Tongue (tissue), 2 donors: ENCODE measurements around the gene CCDC106. TPM values are rescaled to one million over a fixed set of nuclear protein-coding genes. Genes with fewer than 3 reads are reported as not detected.

Experiments
- DNase-seq: peaks from one replicate; pipeline ENCODE4 v3.0.0-alpha.2; 2015
- total RNA-seq: library from RNA; depleted of rRNA; stranded (reverse); fragments of >200 nt; gene quantifications from one replicate; pipeline ENCODE4 v1.2.3, GENCODE V29; 2014

The CCDC106 gene
- total RNA-seq, 1 donor from 2014 or later: 8.6 TPM

- no peak for DNase-seq
Observed at GRCh38 chr19:55698256-55698655, 50.2 kb downstream of the CCDC106 start.

- no peak for DNase-seq
Observed at GRCh38 chr19:55699221-55699620, 51.2 kb downstream of the CCDC106 start.

- no peak for DNase-seq
Observed at GRCh38 chr19:55700813-55701212, 52.8 kb downstream of the CCDC106 start.

GRCh38 chr19:55702131-55702627 lies 54.2 kb downstream of the CCDC106 start:
- DNase-seq: no peak

Other genes starting within 250 kb of the CCDC106 start
- gene UBE2S, start 240.4 kb upstream of the CCDC106 start, total RNA-seq: 20.7 TPM
- gene SHISA7, start 204.9 kb upstream of the CCDC106 start, total RNA-seq: not detected
- 39.3 TPM for gene ISOC2, start 186.6 kb upstream of the CCDC106 start, total RNA-seq
- gene C19orf85, start 183.5 kb upstream of the CCDC106 start, total RNA-seq: not detected
- gene ZNF628, start 171.6 kb upstream of the CCDC106 start, total RNA-seq: 4.4 TPM
- gene NAT14, start 163.0 kb upstream of the CCDC106 start, total RNA-seq: 12.0 TPM
- 29.2 TPM for gene SSC5D, start 159.8 kb upstream of the CCDC106 start, total RNA-seq
- gene SBK2, start 111.1 kb upstream of the CCDC106 start, total RNA-seq: 10.2 TPM
- gene SBK3, start 102.7 kb upstream of the CCDC106 start, total RNA-seq: not detected
- 4.1 TPM for gene ZNF579, start 67.4 kb upstream of the CCDC106 start, total RNA-seq
- 5.9 TPM for gene FIZ1, start 48.7 kb upstream of the CCDC106 start, total RNA-seq
- 16.0 TPM for gene ZNF524, start 47.9 kb upstream of the CCDC106 start, total RNA-seq
- 5.0 TPM for gene ZNF865, start 42.6 kb upstream of the CCDC106 start, total RNA-seq
- gene ZNF784, start 23.6 kb upstream of the CCDC106 start, total RNA-seq: 9.8 TPM
- 4.4 TPM for gene ZNF580, start 7.2 kb upstream of the CCDC106 start, total RNA-seq
- 16.3 TPM for gene ZNF581, start 4.6 kb upstream of the CCDC106 start, total RNA-seq
- gene U2AF2, start 6.8 kb downstream of the CCDC106 start, total RNA-seq: 85.9 TPM
- gene EPN1, start 27.0 kb downstream of the CCDC106 start, total RNA-seq: 62.2 TPM
- gene NLRP9, start 90.2 kb downstream of the CCDC106 start, total RNA-seq: not detected
- 2.5 TPM for gene RFPL4A, start 110.9 kb downstream of the CCDC106 start, total RNA-seq
- not detected for gene RFPL4AL1, start 120.9 kb downstream of the CCDC106 start, total RNA-seq
- not detected for gene NLRP11, start 183.8 kb downstream of the CCDC106 start, total RNA-seq
- not detected for gene NLRP4, start 188.3 kb downstream of the CCDC106 start, total RNA-seq